OCI-LY1 (cell line): Measurements from ENCODE around the gene BBX.

ENCODE experiments used
- EZH2 ChIP-seq: fragments of 200-600 bp; sonication (generic), shearing (Covaris generic); IDR thresholded peaks from 2 replicates; pipeline ENCODE4 v1.8.0; 2017; ENCODE audit warnings: borderline replicate concordance, mixed run types, mild to moderate bottlenecking, antibody characterized with exemption, low read length, moderate library complexity, mixed read lengths
- TF ChIP-seq, protein P1 (sequence below): fragments of 200-600 bp; sonication (generic), shearing (Covaris generic); IDR thresholded peaks from 2 replicates; pipeline ENCODE4 v1.5.1; 2017; ENCODE audit warnings: mild to moderate bottlenecking, antibody characterized with exemption, low read length, moderate library complexity, mixed read lengths

DNA sequence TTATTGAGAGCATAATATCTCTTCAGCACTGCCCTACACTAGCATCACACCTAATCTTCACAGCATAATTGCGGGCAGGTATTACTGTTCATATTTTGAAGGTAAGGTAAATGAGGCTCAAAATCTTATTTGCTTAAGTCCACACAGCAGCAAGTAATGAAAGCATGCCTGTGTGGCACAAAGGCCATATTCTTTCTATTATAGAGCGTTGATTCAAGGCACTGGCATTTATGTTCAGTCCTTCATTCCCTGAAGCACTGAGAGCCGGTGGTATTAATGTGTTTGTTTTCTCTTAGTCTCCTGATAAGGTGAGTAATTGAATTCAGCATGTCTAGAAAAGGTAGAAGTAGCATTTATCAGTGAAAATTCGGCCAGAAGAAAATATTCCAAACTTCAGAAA, 231.2 kb downstream of the BBX start:
- TF ChIP-seq, protein P1, sequence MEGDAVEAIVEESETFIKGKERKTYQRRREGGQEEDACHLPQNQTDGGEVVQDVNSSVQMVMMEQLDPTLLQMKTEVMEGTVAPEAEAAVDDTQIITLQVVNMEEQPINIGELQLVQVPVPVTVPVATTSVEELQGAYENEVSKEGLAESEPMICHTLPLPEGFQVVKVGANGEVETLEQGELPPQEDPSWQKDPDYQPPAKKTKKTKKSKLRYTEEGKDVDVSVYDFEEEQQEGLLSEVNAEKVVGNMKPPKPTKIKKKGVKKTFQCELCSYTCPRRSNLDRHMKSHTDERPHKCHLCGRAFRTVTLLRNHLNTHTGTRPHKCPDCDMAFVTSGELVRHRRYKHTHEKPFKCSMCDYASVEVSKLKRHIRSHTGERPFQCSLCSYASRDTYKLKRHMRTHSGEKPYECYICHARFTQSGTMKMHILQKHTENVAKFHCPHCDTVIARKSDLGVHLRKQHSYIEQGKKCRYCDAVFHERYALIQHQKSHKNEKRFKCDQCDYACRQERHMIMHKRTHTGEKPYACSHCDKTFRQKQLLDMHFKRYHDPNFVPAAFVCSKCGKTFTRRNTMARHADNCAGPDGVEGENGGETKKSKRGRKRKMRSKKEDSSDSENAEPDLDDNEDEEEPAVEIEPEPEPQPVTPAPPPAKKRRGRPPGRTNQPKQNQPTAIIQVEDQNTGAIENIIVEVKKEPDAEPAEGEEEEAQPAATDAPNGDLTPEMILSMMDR = no peak
- no peak for TF ChIP-seq EZH2
